ENCODE results near the gene IFT43.

IFT43 gene

DNA sequence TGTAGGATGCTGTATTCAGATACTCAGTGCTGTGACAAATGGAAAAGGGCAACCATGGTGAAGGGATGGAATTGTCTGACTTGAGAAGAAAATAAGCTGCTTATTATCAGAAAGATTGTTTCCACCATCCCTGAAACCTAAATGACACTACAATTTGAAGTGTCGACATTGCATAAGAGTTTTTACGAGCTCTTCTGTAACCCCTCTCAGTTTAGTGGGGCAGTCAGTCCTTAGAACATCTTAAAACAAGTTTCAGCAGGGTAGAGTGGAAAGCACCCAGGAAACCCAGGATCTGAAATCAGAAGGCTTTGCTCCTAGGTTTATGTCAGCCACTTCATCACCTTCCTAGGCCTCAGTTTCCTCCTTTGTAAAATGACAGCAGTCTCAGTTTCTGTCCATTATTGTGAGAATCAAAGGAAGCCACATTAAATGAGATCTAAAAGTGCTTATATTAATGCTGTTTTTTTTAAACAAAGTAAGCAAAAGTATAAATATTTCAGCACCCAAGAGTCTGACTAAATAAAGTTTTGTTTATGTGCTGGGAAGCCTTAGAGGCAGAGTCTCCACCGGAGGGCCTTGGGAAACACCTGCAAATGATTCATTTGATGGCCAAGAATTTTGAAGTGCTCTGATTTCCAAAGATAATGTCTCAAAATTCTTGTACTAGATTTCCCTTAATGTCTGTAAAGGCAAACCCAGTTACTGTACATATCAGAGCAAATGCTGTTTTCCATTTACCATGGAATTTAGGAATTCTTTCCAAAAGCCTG lies 1.8 kb downstream of the IFT43 start:
- no peaks in the 10 kb centered on the region for H3K27me3 ChIP-seq (replicated peaks; ENCODE audit: insufficient read depth, low read length)
- H3K9me3 ChIP-seq (replicated peaks; ENCODE audit: insufficient read depth, low read length), result no peaks in the 10 kb centered on the region
- TF ChIP-seq, protein P1, sequence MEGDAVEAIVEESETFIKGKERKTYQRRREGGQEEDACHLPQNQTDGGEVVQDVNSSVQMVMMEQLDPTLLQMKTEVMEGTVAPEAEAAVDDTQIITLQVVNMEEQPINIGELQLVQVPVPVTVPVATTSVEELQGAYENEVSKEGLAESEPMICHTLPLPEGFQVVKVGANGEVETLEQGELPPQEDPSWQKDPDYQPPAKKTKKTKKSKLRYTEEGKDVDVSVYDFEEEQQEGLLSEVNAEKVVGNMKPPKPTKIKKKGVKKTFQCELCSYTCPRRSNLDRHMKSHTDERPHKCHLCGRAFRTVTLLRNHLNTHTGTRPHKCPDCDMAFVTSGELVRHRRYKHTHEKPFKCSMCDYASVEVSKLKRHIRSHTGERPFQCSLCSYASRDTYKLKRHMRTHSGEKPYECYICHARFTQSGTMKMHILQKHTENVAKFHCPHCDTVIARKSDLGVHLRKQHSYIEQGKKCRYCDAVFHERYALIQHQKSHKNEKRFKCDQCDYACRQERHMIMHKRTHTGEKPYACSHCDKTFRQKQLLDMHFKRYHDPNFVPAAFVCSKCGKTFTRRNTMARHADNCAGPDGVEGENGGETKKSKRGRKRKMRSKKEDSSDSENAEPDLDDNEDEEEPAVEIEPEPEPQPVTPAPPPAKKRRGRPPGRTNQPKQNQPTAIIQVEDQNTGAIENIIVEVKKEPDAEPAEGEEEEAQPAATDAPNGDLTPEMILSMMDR (IDR thresholded peaks at IDR 0.05; ENCODE audit: low read length), result no peak
- no peak for TF ChIP-seq EZH2 (optimal IDR thresholded peaks at IDR 0.05; ENCODE audit: low read depth, low read length)
- H3K4me1 ChIP-seq (ENCODE audit: low read length), result peaks cover 3% of the 10 kb centered on the region; the same call in 1 of the 2 replicates
- H3K9ac ChIP-seq (ENCODE audit: low read length), result no peak overlapping the region
- no peaks in the 10 kb centered on the region for H3K79me2 ChIP-seq (ENCODE audit: low read length)
- H3K4me3 ChIP-seq (ENCODE audit: low read length), result no peak overlapping the region
- no peaks in the 10 kb centered on the region for H4K20me1 ChIP-seq (ENCODE audit: insufficient read depth, low read length)
- no peak overlapping the region for H3K27ac ChIP-seq (ENCODE audit: low read length)
- H3F3A ChIP-seq (ENCODE audit: insufficient read depth, low read length), result no peaks in the 10 kb centered on the region
- no peak overlapping the region for H2AFZ ChIP-seq (ENCODE audit: low read length)
- no peak for DNase-seq
- H3K36me3 ChIP-seq (replicated peaks; ENCODE audit: insufficient read depth, low read length), result no peaks in the 10 kb centered on the region
- H3K9me2 ChIP-seq (replicated peaks; ENCODE audit: insufficient read depth, low read length), result no peaks in the 10 kb centered on the region
- no peak overlapping the region for H3K4me2 ChIP-seq (ENCODE audit: low read depth, low read length)

DNA sequence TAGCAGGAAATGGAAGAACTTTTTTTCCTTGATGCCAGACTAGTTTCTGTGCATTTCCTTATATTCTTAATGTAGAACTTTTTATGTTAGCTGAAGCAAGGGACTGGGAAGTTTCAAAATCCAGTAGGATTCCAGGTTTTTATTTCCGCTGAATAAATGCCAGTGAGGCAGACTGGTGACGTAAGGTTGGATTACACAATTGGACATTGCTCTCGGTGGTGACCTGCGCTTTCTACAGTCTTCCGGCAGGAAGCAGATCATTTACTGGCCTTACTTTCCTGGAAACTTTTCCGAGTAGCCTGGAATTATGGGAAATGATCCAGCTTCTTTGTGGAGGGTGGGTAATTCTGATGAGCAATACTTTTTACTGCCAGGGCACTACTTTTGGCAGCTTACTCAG lies 3.6 kb downstream of the IFT43 start:
- Histone ChIP-seq H3F3A (ENCODE audit: insufficient read depth, low read length) (no peaks in the 10 kb centered on the region), H3K27ac (ENCODE audit: low read length) (no peak overlapping the region), H3K9me3 (replicated peaks; ENCODE audit: insufficient read depth, low read length) (no peaks in the 10 kb centered on the region), H3K27me3 (replicated peaks; ENCODE audit: insufficient read depth, low read length) (no peaks in the 10 kb centered on the region), H3K9ac (ENCODE audit: low read length) (no peak overlapping the region), H3K4me3 (ENCODE audit: low read length) (no peak overlapping the region), H3K36me3 (replicated peaks; ENCODE audit: insufficient read depth, low read length) (no peaks in the 10 kb centered on the region), H3K9me2 (replicated peaks; ENCODE audit: insufficient read depth, low read length) (no peaks in the 10 kb centered on the region), H3K4me2 (ENCODE audit: low read depth, low read length) (no peak overlapping the region), H3K4me1 (ENCODE audit: low read length) (peaks cover 3% of the 10 kb centered on the region; the same call in 1 of the 2 replicates), H3K79me2 (ENCODE audit: low read length) (no peaks in the 10 kb centered on the region), H2AFZ (ENCODE audit: low read length) (no peak overlapping the region), H4K20me1 (ENCODE audit: insufficient read depth, low read length) (no peaks in the 10 kb centered on the region)
- TF ChIP-seq, protein P1 (IDR thresholded peaks at IDR 0.05; ENCODE audit: low read length), result no peak
- TF ChIP-seq EZH2phosphoT487 (IDR thresholded peaks at IDR 0.05; ENCODE audit: low read length), result no peak
- no peak for TF ChIP-seq EZH2 (optimal IDR thresholded peaks at IDR 0.05; ENCODE audit: low read depth, low read length)
- no peak for DNase-seq

DNA sequence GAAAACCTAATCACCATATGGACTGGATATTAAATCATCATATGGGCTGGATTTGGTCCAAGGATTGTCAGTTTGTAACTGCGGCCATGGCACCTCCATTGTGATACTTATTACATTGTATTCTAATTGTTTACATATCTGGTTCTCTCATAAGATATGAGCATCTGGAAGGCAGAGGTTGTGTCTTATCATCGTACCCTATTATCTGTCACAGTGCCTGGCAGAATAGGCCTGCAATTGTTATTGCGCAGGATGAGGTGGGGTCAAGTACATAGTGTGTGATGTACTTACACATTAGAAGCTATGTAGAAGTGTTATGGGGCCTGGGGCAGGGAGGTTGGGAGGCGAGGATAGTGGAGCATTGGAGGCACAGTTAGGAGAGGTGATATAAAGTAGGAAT lies 4.7 kb downstream of the IFT43 start:
- Histone ChIP-seq H3K79me2 (ENCODE audit: low read length) (no peaks in the 10 kb centered on the region), H3K9ac (ENCODE audit: low read length) (no peak overlapping the region), H3K9me3 (replicated peaks; ENCODE audit: insufficient read depth, low read length) (no peaks in the 10 kb centered on the region), H3K36me3 (replicated peaks; ENCODE audit: insufficient read depth, low read length) (no peaks in the 10 kb centered on the region), H3K4me2 (ENCODE audit: low read depth, low read length) (no peak overlapping the region), H2AFZ (ENCODE audit: low read length) (no peak overlapping the region), H3K9me2 (replicated peaks; ENCODE audit: insufficient read depth, low read length) (no peaks in the 10 kb centered on the region), H3F3A (ENCODE audit: insufficient read depth, low read length) (no peaks in the 10 kb centered on the region), H3K4me3 (ENCODE audit: low read length) (no peak overlapping the region), H3K27ac (ENCODE audit: low read length) (no peak overlapping the region), H3K27me3 (replicated peaks; ENCODE audit: insufficient read depth, low read length) (no peaks in the 10 kb centered on the region), H4K20me1 (ENCODE audit: insufficient read depth, low read length) (no peaks in the 10 kb centered on the region), H3K4me1 (ENCODE audit: low read length) (peaks cover 1% of the 10 kb centered on the region; the same call in 1 of the 2 replicates)
- TF ChIP-seq EZH2phosphoT487 (IDR thresholded peaks at IDR 0.05; ENCODE audit: low read length) (no peak), EZH2 (optimal IDR thresholded peaks at IDR 0.05; ENCODE audit: low read depth, low read length) (no peak)
- TF ChIP-seq, protein P1 (IDR thresholded peaks at IDR 0.05; ENCODE audit: low read length), result no peak
- no peak for DNase-seq

Data from MM.1S (cell line).